Ishikawa (cell line): ENCODE results near the gene CAPS.

Source experiments
- CEBPB ChIP-seq: IDR thresholded peaks from 2 replicates; pipeline ENCODE4 v1.6.1; 2012
- CREB1 ChIP-seq: IDR thresholded peaks from 2 replicates; pipeline ENCODE4 v1.6.1; 2012; ENCODE audit warnings: low read depth
- EGR1 ChIP-seq: IDR thresholded peaks from 2 replicates; pipeline ENCODE4 v1.6.1; 2012
- EP300 ChIP-seq: IDR thresholded peaks from 2 replicates; pipeline ENCODE4 v1.6.1; 2012; ENCODE audit warnings: borderline replicate concordance
- FOXM1 ChIP-seq: IDR thresholded peaks from 2 replicates; pipeline ENCODE4 v1.6.1; 2012; ENCODE audit warnings: low read depth, borderline replicate concordance
- MAX ChIP-seq: IDR thresholded peaks from 2 replicates; pipeline ENCODE4 v1.6.1; 2012
- NFIC ChIP-seq: IDR thresholded peaks from 2 replicates; pipeline ENCODE4 v1.6.1; 2012
- RAD21 ChIP-seq: IDR thresholded peaks from 2 replicates; pipeline ENCODE4 v1.6.1; 2012; ENCODE audit warnings: low read depth
- TAF1 ChIP-seq: IDR thresholded peaks from 2 replicates; pipeline ENCODE4 v1.6.1; 2012; ENCODE audit warnings: low read depth, mild to moderate bottlenecking
- TCF12 ChIP-seq: IDR thresholded peaks from 2 replicates; pipeline ENCODE4 v1.6.1; 2012; ENCODE audit warnings: low read depth
- TEAD4 ChIP-seq: IDR thresholded peaks from 2 replicates; pipeline ENCODE4 v1.6.1; 2012
- USF1 ChIP-seq: IDR thresholded peaks from 2 replicates; pipeline ENCODE4 v1.6.1; 2012
- YY1 ChIP-seq: IDR thresholded peaks from 2 replicates; pipeline ENCODE4 v1.6.1; 2012; ENCODE audit warnings: low read depth
- ZBTB7A ChIP-seq: IDR thresholded peaks from 2 replicates; pipeline ENCODE4 v1.6.1; 2012; ENCODE audit warnings: low read depth
- TF ChIP-seq, protein P1 (sequence below): IDR thresholded peaks from 2 replicates; pipeline ENCODE4 v1.6.1; 2012; ENCODE audit warnings: low read depth, mild to moderate bottlenecking

CAPS gene

DNA sequence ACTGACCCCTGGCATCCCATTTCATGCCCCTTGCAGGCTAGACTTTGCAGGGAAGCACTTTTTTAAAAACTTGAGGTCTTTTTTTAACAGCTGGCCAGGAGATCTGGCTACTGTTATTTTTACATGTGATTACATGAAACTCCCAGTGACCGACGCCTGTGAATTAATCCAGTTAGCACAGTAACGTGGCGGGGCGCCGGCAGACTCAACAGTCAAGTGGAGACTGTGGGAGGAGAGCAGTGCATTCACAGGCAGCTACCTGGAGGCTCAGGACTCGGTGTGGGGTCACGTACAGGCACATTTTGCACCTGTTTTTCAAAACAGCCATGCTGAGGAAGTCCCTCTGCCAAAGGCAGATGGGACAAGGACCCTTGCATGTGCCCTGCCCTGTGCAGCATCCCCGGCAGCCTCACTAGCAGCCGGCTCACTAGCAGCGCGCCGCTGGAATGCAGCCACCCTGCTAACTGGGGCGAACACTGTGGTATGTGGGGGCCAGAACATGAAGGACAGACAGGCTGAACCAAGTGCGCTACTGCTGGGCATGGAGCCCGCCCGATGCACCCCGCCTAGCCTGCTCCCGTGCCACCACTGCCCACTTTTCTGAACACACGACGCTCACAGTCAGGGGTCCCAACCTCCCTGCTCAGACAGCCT is 18.7 kb downstream of the CAPS start:
- TF ChIP-seq TAF1 (no peak), RAD21 (no peak)

- no peak for TF ChIP-seq TAF1
- no peak for TF ChIP-seq USF1
- TF ChIP-seq ZBTB7A: no peak
- no peak for TF ChIP-seq FOXM1
- TF ChIP-seq CREB1: no peak
- no peak for TF ChIP-seq TCF12
- no peak for TF ChIP-seq NFIC
These were observed 19.5 kb downstream of the CAPS start for GRCh38 chr19:5933391-5934068.

DNA sequence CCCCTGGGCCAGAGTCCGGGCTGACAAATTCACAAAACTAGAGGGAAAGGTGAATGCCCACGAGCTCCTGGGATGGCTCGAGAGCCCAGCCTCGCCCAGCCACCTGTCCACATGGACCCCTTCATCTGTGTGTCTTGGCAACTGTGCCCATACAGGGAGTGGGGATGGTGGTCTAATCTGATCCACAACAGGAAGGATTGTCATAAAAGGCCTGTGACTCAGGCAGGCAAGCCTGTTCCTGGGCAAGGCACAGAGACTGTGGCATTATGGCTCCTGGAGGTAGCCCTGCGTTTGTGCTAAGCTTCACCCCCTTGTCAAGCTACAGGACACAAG is 20.0 kb downstream of the CAPS start:
- TF ChIP-seq EGR1 (no peak), NFIC (no peak), TAF1 (no peak), MAX (no peak)
- TF ChIP-seq, protein P1, sequence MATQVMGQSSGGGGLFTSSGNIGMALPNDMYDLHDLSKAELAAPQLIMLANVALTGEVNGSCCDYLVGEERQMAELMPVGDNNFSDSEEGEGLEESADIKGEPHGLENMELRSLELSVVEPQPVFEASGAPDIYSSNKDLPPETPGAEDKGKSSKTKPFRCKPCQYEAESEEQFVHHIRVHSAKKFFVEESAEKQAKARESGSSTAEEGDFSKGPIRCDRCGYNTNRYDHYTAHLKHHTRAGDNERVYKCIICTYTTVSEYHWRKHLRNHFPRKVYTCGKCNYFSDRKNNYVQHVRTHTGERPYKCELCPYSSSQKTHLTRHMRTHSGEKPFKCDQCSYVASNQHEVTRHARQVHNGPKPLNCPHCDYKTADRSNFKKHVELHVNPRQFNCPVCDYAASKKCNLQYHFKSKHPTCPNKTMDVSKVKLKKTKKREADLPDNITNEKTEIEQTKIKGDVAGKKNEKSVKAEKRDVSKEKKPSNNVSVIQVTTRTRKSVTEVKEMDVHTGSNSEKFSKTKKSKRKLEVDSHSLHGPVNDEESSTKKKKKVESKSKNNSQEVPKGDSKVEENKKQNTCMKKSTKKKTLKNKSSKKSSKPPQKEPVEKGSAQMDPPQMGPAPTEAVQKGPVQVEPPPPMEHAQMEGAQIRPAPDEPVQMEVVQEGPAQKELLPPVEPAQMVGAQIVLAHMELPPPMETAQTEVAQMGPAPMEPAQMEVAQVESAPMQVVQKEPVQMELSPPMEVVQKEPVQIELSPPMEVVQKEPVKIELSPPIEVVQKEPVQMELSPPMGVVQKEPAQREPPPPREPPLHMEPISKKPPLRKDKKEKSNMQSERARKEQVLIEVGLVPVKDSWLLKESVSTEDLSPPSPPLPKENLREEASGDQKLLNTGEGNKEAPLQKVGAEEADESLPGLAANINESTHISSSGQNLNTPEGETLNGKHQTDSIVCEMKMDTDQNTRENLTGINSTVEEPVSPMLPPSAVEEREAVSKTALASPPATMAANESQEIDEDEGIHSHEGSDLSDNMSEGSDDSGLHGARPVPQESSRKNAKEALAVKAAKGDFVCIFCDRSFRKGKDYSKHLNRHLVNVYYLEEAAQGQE: no peak

DNA sequence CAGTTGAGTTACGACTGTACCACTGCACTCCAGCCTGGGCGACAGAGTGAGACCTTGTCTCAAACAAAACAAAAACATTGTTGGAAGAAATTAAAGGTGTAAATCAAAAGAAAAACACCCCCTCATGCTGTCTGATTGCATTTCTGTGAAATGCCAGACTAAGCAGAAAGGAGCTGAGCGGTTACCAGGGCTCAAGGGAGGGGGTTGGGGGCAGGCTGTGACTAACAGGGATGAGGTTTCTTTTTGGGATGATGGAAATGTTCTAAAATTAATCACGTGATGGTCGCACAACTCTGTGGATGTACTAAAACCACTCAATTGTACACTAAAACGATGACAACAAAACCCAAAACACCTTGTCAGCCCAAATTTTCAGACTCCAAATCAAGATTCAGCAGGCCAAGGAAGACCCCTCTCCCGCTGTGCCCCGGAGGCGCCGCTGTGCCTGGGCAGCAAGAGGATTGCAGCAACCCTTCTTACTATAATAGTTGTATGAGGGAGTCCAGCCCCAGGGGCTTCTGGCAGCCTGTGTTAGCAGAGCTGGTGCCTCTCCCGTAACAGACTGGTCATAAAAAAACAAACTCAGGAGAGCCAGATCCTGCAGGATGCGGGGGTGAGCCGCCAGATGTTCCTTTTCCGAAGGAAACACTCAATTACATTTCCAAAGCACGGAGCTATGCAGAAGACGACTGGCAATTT is 20.9 kb downstream of the CAPS start:
- TF ChIP-seq NFIC: no peak
- no peak for TF ChIP-seq RAD21
- TF ChIP-seq EP300: no peak
- TF ChIP-seq MAX: no peak

- TF ChIP-seq CREB1 (no peak), RAD21 (no peak), NFIC (no peak), MAX (no peak), YY1 (no peak), EGR1 (no peak), ZBTB7A (no peak), TAF1 (no peak), FOXM1 (no peak), CEBPB (no peak), USF1 (no peak), TEAD4 (no peak)
- TF ChIP-seq, protein P1: no peak
These were observed 21.6 kb downstream of the CAPS start for GRCh38 chr19:5935473-5936291.

DNA sequence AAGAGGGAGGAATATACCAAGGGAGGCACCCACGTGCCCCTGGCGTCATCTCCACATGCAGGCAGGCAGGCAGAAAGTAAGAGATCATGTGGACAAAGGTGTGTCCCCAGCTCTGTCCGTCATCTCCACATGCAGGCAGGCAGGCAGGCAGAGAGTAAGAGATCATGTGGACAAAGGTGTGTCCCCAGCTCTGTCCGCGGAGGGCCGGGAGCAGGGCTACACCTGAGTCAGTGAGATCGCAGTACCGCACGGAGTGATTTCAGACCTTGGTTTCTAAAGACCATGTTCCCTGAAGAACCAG is 22.2 kb downstream of the CAPS start:
- TF ChIP-seq FOXM1 (no peak), EP300 (no peak), RAD21 (no peak), NFIC (no peak), TEAD4 (no peak), USF1 (no peak), CEBPB (no peak), EGR1 (no peak)
